ENCODE results near the gene ZBTB16.

Gene ZBTB16

DNA sequence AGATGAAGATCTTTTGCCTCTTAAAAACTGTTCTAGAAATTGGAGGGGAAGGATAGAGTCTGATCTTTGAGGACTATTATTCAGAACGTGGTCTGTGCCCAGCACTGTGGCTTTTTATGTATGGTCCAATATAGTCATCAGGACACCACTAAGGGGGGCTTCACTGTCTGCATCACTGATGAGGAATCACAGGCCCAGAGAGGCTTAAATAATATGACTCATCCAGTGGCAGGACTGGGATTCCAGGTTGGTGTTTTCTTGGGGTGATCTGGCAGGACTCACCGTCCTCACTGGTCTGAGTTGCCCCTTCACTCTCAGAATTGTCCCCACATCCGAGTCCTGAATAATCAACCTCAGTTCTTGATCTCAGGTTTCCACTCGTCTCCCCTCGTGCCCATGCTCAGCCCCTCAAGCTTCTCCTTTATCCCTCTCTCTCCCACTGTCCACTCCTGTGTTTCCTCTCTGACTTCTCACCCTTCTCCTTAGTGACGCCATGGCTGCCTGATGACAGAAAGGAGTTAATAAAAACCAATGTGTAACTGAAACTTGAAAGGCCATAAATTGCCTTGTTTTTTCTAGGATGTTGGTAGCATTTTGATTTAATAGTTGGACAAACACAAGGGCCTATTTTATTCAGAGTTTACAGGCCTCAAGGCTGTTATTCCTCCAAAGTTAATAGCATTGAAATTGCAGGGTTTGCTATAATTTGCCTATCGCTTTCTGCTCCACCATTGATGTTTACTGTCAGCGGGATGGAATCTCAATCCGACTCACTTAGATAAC, 141.0 kb downstream of the ZBTB16 start:
- H3K4me3 ChIP-seq (ENCODE audit: control insufficient read depth, low read depth, low read length): no peak overlapping the region
- DNase-seq (ENCODE audit: low read depth): peak; percentile 63
- TF ChIP-seq, protein P1, sequence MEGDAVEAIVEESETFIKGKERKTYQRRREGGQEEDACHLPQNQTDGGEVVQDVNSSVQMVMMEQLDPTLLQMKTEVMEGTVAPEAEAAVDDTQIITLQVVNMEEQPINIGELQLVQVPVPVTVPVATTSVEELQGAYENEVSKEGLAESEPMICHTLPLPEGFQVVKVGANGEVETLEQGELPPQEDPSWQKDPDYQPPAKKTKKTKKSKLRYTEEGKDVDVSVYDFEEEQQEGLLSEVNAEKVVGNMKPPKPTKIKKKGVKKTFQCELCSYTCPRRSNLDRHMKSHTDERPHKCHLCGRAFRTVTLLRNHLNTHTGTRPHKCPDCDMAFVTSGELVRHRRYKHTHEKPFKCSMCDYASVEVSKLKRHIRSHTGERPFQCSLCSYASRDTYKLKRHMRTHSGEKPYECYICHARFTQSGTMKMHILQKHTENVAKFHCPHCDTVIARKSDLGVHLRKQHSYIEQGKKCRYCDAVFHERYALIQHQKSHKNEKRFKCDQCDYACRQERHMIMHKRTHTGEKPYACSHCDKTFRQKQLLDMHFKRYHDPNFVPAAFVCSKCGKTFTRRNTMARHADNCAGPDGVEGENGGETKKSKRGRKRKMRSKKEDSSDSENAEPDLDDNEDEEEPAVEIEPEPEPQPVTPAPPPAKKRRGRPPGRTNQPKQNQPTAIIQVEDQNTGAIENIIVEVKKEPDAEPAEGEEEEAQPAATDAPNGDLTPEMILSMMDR (conservative IDR thresholded peaks at IDR 0.05; ENCODE audit: control insufficient read depth, insufficient read depth, low read depth, low read length): no peak

DNA sequence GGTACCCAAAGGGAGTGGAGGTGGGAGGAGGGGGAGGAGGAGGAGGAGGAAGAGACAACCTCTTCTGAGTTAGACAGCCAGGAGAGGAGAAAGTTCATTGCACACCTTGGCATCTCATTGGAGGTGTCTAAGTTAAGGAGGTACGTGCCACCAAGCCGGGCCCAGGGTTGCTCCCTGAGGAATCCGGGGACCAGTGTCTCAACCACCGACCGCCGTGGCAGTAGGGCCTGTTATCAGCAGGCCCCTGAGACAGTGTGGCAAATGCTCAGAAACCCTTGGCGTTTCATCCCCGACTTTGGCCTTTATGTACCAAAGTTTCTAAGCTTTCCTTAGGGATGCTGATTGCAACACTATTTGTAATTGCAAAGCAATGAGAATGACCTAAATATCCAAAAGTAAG, 141.7 kb downstream of the ZBTB16 start:
- peak; percentile 28 for DNase-seq (ENCODE audit: low read depth)
- TF ChIP-seq, protein P1 (conservative IDR thresholded peaks at IDR 0.05; ENCODE audit: control insufficient read depth, insufficient read depth, low read depth, low read length): no peak
- no peak overlapping the region for H3K4me3 ChIP-seq (ENCODE audit: control insufficient read depth, low read depth, low read length)

DNA sequence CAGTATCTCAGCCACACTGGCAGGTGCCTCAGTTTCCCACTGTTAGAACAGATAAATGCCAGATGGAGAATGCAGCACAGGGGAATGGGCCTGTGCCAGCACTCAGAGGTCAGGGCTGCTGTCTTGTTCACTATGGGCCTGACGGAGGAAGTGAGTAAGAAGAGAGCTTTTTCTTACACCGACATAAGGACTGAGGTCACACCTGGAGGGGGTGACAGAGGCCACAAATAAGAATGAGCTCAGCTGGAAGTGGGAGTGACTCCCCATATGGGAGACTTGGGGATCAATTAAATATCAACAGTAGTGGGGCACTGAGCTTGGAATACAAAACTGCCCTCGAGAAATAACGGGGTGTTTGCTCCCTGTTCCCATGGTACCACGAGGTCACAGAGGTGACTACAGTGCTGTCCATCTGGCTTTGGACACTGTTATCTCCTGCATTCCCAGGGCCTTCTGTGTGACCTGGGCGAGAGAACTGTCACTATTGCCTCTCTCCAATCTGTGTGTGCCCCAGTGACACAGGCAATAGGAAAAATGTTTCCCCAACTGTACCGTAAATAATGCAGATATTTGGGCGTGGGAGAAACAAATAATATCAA, 142.6 kb downstream of the ZBTB16 start:
- H3K4me3 ChIP-seq (ENCODE audit: control insufficient read depth, low read depth, low read length): no peak overlapping the region
- TF ChIP-seq, protein P1 (conservative IDR thresholded peaks at IDR 0.05; ENCODE audit: control insufficient read depth, insufficient read depth, low read depth, low read length): no peak

DNA sequence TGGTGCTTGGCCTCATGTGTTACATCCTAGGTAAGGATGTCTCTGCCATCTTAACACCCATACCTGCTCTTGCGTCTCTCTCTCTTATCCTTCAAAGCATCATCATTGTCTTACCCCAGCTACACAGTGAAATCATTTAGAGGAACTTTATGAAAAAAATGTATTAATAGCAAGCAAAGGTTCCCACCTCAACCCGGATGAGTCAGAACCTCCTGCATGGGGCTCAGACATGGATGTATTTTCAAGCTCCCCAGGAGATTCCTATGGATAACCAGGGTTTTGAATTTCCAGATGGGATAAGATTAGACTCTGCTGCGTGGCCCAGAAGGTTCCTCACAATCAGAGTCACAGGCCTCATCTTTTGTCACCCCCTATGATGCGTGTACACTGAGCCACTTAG, 147.6 kb downstream of the ZBTB16 start:
- DNase-seq (ENCODE audit: low read depth): no peak
- TF ChIP-seq, protein P1 (conservative IDR thresholded peaks at IDR 0.05; ENCODE audit: control insufficient read depth, insufficient read depth, low read depth, low read length): no peak
- no peak overlapping the region for H3K4me3 ChIP-seq (ENCODE audit: control insufficient read depth, low read depth, low read length)

More for the DNA sequence above, 142.6 kb downstream of the ZBTB16 start:
- DNase-seq (ENCODE audit: low read depth): peak; percentile 58

DNA sequence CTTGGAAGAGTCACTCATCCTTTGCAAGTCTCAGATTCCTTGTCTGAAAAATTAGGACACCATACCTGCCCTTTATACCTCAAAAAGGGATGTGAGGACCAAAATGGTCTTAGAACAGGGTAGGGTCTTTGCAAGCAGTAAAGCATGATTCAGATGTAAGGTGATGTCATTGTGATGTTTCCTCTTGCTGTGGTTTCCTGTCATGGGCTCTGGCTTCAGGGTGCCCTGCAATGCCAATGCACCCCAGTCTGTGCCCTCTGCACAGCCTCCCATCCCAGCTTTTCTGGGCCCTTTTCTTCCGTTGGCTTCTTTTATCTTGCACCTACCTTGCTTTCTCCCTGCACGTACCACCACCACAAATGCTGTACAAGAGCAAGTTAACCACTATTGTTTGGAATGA, 148.9 kb downstream of the ZBTB16 start:
- no peak for DNase-seq (ENCODE audit: low read depth)
- H3K4me3 ChIP-seq (ENCODE audit: control insufficient read depth, low read depth, low read length): no peak overlapping the region
- TF ChIP-seq, protein P1 (conservative IDR thresholded peaks at IDR 0.05; ENCODE audit: control insufficient read depth, insufficient read depth, low read depth, low read length): no peak

DNA sequence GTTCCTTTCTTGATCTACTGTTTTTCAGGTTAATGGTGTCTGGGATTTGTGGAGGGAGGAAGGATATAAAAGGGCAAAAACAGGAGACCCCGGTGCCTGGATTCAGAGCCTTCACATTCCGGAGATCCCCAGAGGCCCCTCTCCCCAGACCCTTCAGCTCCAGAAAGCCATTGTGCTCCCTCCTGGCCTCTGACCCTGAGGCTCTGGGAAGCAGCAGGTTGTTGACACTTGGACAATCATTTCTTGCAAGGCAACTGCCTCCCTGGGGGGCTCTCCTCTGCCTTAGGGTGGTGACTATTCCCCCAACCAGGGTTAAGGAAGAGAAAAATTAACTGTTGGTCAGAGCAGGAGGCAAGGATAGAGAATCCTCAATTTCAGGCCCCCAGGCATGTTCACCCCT, 149.8 kb downstream of the ZBTB16 start:
- TF ChIP-seq, protein P1 (conservative IDR thresholded peaks at IDR 0.05; ENCODE audit: control insufficient read depth, insufficient read depth, low read depth, low read length): no peak
- no peak for DNase-seq (ENCODE audit: low read depth)
- no peak overlapping the region for H3K4me3 ChIP-seq (ENCODE audit: control insufficient read depth, low read depth, low read length)
